ENCODE measurements around the gene DNAH6.

- TF ChIP-seq EZH2phosphoT487 (IDR thresholded peaks at IDR 0.05; ENCODE audit: low read depth) (no peak), CTCF (IDR thresholded peaks at IDR 0.05; ENCODE audit: low read depth, low read length) (no peak)
These were observed 339.4 kb downstream of the DNAH6 start for GRCh38 chr2:84855731-84856130.

Data from OCI-LY3 (cell line).